Measurements from ENCODE around the gene KLF6. TPM values are rescaled to one million over a fixed set of nuclear protein-coding genes. Genes with fewer than 3 reads are reported as not detected.

Gene KLF6
- total RNA-seq, 1 donor = 37.6 TPM

DNA sequence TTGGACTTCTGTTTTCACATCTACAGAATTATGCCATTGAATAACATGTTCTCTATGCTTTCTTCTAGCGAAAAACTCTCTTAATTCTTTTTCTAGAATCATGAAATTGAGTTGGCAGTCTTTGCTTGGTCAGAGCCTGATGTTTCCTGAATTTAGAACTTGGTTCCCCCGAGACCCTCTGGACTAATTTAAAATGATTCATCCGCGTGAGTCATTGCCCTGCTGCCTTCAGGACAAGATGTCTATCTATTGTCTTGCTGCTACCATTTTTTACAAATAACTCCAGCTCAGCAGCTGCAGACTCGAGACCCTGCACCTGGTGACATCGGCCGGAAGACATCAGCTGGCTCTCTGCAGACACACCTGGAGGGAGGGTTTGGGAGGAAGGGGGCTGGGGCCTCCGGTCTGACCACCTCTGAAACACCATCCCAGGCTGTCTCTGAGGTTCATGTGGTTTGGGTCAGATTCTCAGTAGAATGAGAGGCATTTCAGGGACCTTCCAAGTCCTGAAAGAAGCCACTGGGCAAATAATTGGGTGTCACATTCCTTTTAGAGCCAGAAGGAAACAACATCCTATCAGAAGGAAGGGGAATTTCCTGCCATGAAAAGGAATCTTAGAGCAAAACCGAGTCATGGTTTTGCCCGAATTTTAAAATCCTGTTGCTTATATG, 20.9 kb upstream of the KLF6 start:
- TF ChIP-seq, protein P1, sequence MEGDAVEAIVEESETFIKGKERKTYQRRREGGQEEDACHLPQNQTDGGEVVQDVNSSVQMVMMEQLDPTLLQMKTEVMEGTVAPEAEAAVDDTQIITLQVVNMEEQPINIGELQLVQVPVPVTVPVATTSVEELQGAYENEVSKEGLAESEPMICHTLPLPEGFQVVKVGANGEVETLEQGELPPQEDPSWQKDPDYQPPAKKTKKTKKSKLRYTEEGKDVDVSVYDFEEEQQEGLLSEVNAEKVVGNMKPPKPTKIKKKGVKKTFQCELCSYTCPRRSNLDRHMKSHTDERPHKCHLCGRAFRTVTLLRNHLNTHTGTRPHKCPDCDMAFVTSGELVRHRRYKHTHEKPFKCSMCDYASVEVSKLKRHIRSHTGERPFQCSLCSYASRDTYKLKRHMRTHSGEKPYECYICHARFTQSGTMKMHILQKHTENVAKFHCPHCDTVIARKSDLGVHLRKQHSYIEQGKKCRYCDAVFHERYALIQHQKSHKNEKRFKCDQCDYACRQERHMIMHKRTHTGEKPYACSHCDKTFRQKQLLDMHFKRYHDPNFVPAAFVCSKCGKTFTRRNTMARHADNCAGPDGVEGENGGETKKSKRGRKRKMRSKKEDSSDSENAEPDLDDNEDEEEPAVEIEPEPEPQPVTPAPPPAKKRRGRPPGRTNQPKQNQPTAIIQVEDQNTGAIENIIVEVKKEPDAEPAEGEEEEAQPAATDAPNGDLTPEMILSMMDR (IDR thresholded peaks at IDR 0.05; ENCODE audit: insufficient read depth, low read depth, low read length) = no peak
- H3K4me3 ChIP-seq (ENCODE audit: low read depth, low read length) = no peak overlapping the region
- peak; percentile 80 for DNase-seq (ENCODE audit: low read depth)

DNA sequence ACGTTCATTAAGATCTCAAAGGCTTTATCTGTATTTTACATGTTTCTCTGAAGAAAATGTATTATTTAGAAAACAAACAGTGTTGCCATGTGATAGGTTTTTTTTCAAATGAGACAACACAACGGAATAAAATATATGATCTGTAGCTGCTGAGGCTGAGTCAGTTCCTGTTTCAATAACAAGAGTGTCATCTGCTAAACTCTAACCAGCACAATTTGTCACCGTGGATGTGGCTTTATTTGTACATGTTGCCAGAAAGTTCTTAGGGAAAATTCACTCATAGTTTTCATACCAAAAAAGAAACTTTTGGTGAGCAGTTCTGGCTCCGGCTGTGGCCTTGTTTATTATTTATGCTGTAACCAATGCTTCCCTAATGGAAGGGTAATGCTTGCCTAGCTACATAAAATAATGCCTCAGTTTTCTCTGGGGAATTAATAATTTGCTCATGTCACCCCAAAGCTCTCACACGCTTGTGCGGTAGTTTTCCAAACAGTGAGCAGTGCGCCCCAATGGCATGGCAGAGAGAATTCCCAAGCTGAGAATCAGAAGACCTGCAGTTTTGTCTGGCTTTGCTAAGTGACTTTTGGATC, 20.3 kb upstream of the KLF6 start:
- peak; percentile 86 for DNase-seq (ENCODE audit: low read depth)
- TF ChIP-seq, protein P1 (IDR thresholded peaks at IDR 0.05; ENCODE audit: insufficient read depth, low read depth, low read length) = no peak
- no peak overlapping the region for H3K4me3 ChIP-seq (ENCODE audit: low read depth, low read length)

DNA sequence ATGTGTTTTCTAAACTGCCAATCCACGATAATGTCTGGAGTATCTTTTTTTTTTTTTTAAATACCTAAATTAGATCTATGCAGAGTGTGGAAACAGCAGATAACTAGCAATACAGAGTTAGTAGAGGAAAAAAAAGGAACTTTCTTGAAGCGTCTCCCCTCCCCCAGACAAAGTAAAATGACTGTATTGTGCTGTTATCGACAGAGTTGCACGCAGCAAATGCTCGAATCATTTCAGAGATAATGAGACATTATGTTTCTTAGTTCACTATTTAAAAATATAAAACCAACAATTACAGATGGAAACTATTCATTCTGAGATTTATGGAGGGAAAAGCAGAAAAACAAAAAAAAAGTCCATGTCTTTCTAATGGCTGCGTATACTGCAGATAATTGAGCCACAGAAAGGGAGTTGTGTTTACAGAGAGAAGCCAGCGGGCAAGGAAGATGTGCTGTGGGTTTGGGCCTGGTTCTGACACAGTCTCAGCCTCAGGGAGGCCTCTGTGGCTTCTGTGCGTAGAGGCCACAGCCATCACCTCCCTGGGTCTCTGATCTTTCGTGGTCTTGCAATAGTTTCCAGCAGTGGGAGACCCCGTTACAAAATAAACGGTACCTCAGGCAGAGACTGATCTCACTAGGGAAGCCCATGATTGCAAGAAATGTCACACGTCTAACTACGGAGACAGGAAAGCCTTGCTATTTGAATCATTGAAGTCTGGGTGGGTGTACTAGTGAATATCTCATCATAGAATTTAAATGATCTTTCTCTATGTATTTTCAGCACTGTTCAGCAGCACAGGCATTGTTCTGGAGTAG, 19.1 kb upstream of the KLF6 start:
- TF ChIP-seq, protein P1 (IDR thresholded peaks at IDR 0.05; ENCODE audit: insufficient read depth, low read depth, low read length) = no peak
- H3K4me3 ChIP-seq (ENCODE audit: low read depth, low read length) = no peak overlapping the region
- no peak for DNase-seq (ENCODE audit: low read depth)

DNA sequence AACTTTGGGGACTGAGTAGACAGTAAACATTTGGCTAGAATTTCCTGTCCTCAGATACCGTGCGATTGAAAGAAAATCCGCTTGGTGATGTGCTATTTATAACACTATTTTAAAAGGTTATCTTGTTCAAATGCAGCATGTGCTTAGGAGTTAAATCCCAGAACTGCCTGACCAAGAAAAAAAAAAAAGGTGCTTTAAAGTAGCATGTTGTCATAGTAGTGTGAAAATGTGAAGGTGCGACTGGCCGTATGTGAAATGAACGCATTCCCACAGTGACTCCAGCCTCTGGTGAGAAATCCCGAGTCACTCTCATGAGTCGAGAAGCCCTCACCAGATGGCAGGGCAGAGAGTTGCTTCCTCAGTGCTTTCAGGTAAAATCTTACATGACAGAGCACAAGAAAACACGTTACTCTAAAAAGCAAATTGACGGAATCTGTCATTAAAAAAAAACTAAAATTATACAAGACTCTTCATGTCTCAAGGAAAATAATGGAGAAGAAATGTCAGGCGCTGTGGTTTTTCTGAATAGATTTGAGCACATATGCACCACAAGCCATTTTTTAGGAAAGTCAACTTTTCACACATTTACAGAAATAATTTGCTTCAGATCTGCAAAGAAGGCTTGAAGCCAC, 18.4 kb upstream of the KLF6 start:
- DNase-seq (ENCODE audit: low read depth) = peak; percentile 49
- TF ChIP-seq, protein P1 (IDR thresholded peaks at IDR 0.05; ENCODE audit: insufficient read depth, low read depth, low read length) = no peak
- H3K4me3 ChIP-seq (ENCODE audit: low read depth, low read length) = no peak overlapping the region

DNA sequence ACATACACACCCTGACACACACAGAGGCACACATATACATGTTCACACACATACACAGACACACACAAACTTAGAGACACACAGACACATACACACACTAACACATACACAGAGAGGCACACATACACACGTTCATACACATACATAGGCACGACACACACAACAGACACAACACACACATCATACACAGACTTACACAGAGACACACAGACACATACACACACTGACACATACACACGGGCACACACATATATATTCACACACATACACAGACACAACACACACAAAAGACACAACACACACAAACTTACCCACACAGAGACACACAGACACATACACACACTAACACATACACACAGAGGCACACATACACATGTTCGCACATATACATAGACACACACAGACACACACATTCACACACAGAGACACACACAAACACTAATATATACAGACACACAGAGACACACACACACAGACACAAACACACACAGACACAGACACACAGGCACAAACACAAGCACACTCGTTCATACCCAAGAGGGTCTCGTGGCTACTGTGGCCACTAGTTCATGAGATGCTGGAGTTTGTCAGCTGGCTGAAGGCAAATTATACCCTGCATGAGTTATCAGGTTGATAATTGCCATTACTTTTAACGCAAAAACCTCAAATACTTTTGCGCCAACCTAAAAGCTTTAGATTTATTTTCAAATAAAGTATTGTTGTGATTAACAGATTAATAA, 17.7 kb upstream of the KLF6 start:
- no peak overlapping the region for H3K4me3 ChIP-seq (ENCODE audit: low read depth, low read length)
- TF ChIP-seq, protein P1 (IDR thresholded peaks at IDR 0.05; ENCODE audit: insufficient read depth, low read depth, low read length) = no peak
- no peak for DNase-seq (ENCODE audit: low read depth)

DNA sequence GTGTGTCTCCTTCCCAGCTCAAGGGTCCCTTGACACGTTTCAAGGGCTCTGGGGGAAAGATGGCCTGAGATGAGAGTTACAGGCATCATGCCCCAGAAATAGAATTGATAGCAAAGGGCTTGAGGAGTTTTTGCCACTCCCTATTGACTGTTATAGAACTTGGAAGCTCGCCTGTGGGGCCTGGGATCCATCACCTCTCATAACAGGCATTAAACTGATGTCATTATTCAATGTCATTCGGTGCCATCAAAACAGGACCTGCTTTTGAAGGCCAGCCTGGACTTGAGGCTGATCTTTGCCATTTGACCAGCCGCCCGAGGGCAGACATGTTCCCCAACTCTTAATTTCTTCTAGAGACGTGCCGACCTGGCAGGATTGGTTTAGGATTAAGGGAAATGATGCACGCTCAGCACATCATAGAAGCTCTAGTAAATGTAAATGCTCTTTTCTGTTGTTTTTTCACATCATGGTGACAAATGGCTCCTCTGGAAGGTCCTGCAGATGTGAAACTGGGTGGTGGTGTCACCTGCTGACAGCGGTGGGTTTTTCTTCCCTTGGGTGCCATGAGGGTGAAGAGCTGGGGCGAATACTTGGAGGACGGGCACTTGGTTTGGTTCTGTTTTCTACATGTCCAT, 16.7 kb upstream of the KLF6 start:
- DNase-seq (ENCODE audit: low read depth) = no peak
- TF ChIP-seq, protein P1 (IDR thresholded peaks at IDR 0.05; ENCODE audit: insufficient read depth, low read depth, low read length) = no peak
- H3K4me3 ChIP-seq (ENCODE audit: low read depth, low read length) = no peak overlapping the region
